GM18870 (cell line): ENCODE results near the gene MSRB1.

Experiments used
- ATAC-seq: cut with Tn5 transposase; IDR thresholded peaks from one replicate; pipeline ENCODE4 v1.9.1; 2021; ENCODE audit warnings: moderate library complexity; ENCODE audit not compliant: unreplicated experiment

Gene MSRB1

GRCh38 chr16:1918351-1919326 is 24.4 kb downstream of the MSRB1 start, which contains the start of gene HS3ST6:
HS3ST6 (minus strand) TSS chr16:1918415; CDS start chr16:1918323, 92 bp downstream.
- ATAC-seq: no peak

DNA sequence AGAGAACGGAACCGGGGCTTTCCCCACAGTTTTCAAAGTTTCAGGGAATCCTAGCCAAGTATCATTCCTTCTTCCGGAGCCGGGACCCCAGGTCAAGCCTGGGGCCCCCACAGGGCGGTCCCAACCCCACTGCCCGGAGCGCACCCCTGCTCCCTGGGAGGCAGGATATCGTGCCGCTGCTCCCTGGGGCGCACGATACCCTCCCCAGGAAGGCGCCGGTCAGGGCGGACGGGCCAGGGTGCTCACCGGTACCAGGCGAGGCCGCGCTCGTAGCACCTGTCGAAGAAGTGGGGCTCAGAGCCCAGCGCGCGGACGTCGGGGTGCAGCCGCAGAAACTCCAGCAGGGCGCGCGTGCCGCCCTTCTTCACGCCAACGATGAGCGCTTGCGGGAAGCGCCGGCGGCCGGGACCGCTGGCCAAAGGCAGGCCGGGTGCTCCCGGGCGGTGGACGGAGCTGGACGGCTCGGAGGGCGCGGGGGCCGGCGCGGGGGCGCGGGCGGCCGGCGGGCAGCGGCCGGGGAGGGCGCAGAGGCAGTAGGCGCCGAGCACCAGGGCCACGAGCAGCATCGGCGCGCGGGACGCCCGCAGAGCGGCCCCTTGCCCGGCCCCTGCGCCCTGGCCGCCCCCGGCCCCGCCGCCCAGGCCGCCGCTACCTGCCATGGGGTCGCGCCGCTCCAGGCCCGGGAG is 25.2 kb downstream of the MSRB1 start:
- ATAC-seq: no peak

- ATAC-seq: no peak
Observed at GRCh38 chr16:1917056-1917664, 25.8 kb downstream of the MSRB1 start.

- ATAC-seq: no peak
Observed at GRCh38 chr16:1916640-1916990, 26.4 kb downstream of the MSRB1 start.

GRCh38 chr16:1915732-1916639 is 27.0 kb downstream of the MSRB1 start:
- ATAC-seq: no peak

DNA sequence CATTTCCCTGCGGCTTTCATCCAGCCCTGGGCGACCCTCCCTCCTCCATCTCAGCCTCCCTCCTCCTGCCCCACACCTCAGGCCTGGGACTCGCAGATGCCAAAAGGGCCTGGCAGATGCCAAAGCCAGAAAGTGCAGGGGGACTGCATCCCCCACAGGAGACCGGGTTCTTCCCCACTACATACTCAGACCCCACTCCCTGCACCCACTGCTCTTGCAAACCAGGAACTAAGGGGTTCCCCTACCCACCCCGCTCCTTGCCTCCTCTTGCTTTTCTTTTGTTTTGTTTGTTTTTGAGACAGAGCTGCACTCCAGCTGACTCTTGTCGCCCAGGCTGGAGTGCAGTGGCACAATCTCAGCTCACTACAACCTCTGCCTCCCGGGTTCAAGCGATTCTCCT is 28.0 kb downstream of the MSRB1 start:
- ATAC-seq: no peak

GRCh38 chr16:1914084-1914608 is 28.9 kb downstream of the MSRB1 start:
- no peak for ATAC-seq

GRCh38 chr16:1913327-1914083 is 29.5 kb downstream of the MSRB1 start:
- no peak for ATAC-seq

GRCh38 chr16:1912215-1912543 is 30.8 kb downstream of the MSRB1 start:
- no peak for ATAC-seq

DNA sequence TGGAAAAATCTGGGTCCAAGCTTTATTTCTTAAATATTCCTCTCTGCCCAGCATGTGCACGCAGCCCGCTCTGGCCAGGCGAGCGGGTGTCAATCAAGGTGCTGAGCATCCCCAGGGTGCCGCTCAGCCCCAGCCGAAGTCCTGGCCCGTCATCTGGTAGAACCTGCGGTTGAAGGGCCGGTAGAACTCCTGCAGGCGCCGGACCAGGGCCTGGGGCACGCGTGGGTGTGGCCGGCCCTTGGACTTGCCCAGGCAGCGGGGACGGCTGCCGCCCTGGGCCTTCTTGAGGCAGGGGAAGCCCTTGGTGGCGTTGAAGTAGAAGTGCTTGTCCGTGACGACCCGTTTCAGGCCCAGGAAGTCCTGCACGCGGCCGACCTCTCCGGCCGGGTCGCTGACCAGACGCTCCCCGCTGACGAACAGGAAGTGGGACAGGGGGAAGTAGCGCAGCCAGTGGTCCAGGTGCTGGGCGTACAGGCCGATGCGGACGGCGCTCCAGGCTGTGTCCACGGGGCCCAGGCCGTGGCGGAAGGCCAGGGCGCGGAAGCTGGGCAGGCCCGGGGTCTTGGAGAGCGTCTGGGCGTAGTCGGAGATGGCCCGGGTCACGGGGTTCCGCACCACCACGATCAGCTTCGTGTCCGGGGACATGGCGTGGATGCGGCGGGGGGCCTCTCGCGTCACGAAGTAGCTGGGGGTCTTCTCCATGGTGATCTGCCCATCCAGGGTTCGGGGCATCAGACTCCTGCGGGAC is 31.4 kb downstream of the MSRB1 start:
- no peak for ATAC-seq

DNA sequence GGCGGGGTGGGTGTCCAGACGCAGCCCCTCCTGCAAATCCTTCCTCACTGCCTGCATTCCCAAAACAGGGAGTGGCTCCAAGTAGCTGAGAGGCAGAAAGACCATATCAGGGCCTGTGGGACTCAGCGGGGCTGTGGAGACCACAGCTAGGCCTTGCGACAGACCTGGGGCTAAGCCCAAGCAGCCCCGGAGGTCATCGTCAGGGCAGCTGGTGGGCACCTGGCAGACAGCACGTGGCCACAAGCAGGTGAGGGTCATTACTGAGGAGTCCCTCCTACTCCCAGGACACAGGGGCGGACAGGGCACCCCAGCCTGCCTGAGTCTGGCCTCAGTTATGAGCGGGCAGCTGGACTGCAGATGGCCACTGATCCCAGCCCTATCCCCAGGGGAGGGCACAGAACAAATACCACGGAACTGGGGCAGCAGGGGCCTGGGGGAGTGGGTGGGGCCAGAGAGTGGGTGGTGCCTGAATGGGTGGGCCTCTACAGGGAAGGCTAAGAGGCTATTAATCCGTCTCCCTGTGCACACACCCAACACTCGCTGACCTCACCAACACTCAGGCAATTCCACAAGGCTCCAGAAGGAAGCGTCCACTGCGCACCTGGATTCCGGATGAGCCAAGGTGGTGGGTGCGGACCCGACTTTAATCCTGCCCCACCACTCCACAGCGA is 33.3 kb downstream of the MSRB1 start:
- ATAC-seq: no peak

DNA sequence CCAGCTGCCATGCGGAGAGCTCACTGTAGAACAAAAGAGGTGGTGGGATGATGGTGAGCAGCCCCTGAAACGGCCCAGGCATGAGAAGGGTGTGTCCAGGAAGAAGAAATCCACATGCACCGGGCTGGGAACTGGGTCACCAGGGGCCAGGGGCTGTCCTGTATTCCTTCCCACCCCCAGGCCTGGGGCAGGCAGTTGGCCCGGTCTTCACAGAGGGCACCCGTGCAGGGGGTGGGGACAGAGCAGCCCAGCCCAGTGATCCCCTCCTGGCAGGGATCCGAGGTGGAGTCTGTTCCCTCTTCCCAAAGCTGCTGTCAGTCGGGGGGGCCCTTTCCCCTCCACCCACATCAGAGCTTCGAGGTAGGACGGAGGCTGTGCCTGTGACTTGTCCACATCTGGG is 34.0 kb downstream of the MSRB1 start:
- no peak for ATAC-seq

- ATAC-seq: no peak
Observed at GRCh38 chr16:1908184-1908583, 34.8 kb downstream of the MSRB1 start.

GRCh38 chr16:1907226-1907860 is 35.7 kb downstream of the MSRB1 start:
- no peak for ATAC-seq

DNA sequence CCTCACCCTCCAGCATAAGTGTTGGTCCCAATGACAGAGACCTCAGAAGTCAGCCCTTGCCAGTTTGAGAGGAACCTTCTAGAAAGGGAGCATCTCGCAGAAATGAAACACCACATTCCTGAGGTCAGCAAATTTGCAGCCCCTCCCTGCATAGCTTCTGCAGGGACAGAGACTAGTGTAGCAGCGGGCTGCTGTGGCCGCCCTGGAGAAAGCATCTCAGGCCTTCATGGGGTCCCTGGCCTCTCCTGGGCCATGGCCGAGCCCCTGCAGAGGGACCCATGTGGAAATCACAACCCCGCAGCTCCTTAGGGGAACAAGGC is 36.2 kb downstream of the MSRB1 start:
- no peak for ATAC-seq

GRCh38 chr16:1906055-1906845 is 36.7 kb downstream of the MSRB1 start:
- no peak for ATAC-seq
